ENCODE measurements around the gene MRPL50. TPM values are rescaled to one million over a fixed set of nuclear protein-coding genes. Genes with fewer than 3 reads are reported as not detected.

The MRPL50 gene
- polyA plus RNA-seq, 1 of the 3 experiments (the other 2 are of a cell fraction): 6.3 TPM

DNA sequence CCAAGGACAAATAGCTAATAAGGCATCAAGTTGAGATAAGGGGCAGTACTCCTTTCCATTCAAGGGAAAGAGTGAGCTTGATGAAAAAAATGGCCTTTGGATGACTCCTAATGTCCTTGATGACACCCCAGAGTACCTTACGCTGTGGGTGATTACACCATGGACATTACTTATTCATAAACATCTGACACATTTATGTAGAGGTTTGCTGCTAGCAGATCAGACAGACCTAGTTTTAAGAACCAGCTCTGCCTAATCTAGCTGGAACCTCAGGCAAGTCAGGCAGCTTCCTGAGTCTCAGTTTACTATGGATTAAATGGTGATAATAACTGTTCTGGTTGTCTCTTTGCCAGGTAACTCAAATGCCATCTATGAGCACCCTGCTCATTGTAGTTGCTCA is 34.3 kb upstream of the MRPL50 start (continued):
- TF ChIP-seq REST (IDR thresholded peaks at IDR 0.05; ENCODE audit: low read depth, low read length) (no peak), CHD2 (IDR thresholded peaks at IDR 0.05; ENCODE audit: low read length, partially characterized antibody) (no peak)
- TF ChIP-seq, protein P1, sequence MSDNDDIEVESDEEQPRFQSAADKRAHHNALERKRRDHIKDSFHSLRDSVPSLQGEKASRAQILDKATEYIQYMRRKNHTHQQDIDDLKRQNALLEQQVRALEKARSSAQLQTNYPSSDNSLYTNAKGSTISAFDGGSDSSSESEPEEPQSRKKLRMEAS (IDR thresholded peaks at IDR 0.05; ENCODE audit: low read depth): no peak

DNA sequence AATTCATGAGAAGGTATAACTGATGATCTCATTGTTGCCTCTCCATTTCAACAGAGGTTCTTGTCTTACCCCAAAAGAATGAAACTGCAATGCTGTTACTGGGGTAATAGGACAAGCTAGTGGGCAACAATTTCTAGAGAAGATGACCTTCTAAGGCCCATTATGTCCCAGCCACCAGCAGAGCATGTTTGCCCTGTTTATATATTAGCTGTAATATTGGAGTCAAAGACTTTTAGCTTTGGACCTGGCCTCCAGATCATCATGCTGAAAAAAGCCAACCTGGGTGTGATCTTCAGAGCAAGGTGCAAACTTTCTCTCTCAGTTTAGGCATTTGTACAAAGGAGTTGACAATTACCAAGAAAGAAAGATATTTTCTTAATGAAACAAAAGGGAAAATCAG is 33.8 kb upstream of the MRPL50 start:
- no peaks in the 10 kb centered on the region; a peak in 1 of 4 replicates for H3K4me1 ChIP-seq (ENCODE audit: control insufficient read depth in 1 of 2, insufficient read depth in 2 of 2, low read depth in 1 of 2, low read length in 1 of 2)
- no peaks in the 10 kb centered on the region for H3K9me3 ChIP-seq
- no peaks in the 10 kb centered on the region for H4K20me1 ChIP-seq (ENCODE audit: insufficient read depth)
- no peak overlapping the region for H3K27ac ChIP-seq (ENCODE audit: low read depth in 2 of 2, low read length in 1 of 2)
- H3K9me2 ChIP-seq: no peaks in the 10 kb centered on the region
- H3K4me2 ChIP-seq: no peak overlapping the region
- no peaks in the 10 kb centered on the region; the same call in 1 of the 2 replicates for H3K27me3 ChIP-seq (ENCODE audit: insufficient read depth)
- H3K79me2 ChIP-seq (ENCODE audit: insufficient read depth): no peaks in the 10 kb centered on the region
- no peaks in the 10 kb centered on the region for H3F3A ChIP-seq (replicated peaks; ENCODE audit: insufficient read depth)
- CTCF ChIA-PET: interaction anchor here (1.9 to 3.0 kb wide), 3 partner anchors 17 to 98 kb away, joined by 10 to 20 read pairs (median 11); no protein-coding TSS in a partner anchor
- H3K4me3 ChIP-seq (ENCODE audit: low read depth in 2 of 2, low read length in 1 of 2): no peak overlapping the region
- no peaks in the 10 kb centered on the region for H3K36me3 ChIP-seq (replicated peaks in 1 of 2; ENCODE audit: control insufficient read depth in 1 of 2, insufficient read depth in 2 of 2, low read length in 1 of 2)
- TF ChIP-seq MXI1 (IDR thresholded peaks at IDR 0.05; ENCODE audit: low read depth, low read length): no peak
- no peak for TF ChIP-seq TCF12 (IDR thresholded peaks at IDR 0.05)
- no peak for TF ChIP-seq RAD21 (IDR thresholded peaks at IDR 0.05; ENCODE audit: low read length)
- TF ChIP-seq SMC3 (IDR thresholded peaks at IDR 0.05; ENCODE audit: low read depth, low read length): no peak
- TF ChIP-seq USF2 (IDR thresholded peaks at IDR 0.05; ENCODE audit: borderline replicate concordance, low read depth, low read length): no peak
- TF ChIP-seq MEF2A (IDR thresholded peaks at IDR 0.05; ENCODE audit: borderline replicate concordance, low read depth): no peak
- TF ChIP-seq TAF1 (IDR thresholded peaks at IDR 0.05; ENCODE audit: borderline replicate concordance, low read depth, low read length): no peak
- TF ChIP-seq NRF1 (IDR thresholded peaks at IDR 0.05; ENCODE audit: low read depth, low read length): no peak
- TF ChIP-seq, protein P2, sequence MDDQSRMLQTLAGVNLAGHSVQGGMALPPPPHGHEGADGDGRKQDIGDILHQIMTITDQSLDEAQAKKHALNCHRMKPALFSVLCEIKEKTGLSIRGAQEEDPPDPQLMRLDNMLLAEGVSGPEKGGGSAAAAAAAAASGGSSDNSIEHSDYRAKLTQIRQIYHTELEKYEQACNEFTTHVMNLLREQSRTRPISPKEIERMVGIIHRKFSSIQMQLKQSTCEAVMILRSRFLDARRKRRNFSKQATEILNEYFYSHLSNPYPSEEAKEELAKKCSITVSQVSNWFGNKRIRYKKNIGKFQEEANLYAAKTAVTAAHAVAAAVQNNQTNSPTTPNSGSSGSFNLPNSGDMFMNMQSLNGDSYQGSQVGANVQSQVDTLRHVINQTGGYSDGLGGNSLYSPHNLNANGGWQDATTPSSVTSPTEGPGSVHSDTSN (IDR thresholded peaks at IDR 0.05): no peak
- no peak for TF ChIP-seq USF1 (IDR thresholded peaks at IDR 0.05; ENCODE audit: borderline replicate concordance, low read depth)
- TF ChIP-seq EZH2phosphoT487 (IDR thresholded peaks at IDR 0.05; ENCODE audit: borderline replicate concordance, low read depth): no peak
- TF ChIP-seq, protein P1 (IDR thresholded peaks at IDR 0.05; ENCODE audit: low read depth): no peak
- TF ChIP-seq CHD2 (IDR thresholded peaks at IDR 0.05; ENCODE audit: low read length, partially characterized antibody): no peak
- DNase-seq: no peak
- POLR2A ChIA-PET: no interaction called here
- no peak overlapping the region for H3K9ac ChIP-seq
- H2AFZ ChIP-seq (ENCODE audit: low read depth): no peak overlapping the region
